GM19023 (cell line): ENCODE results near the gene OS9.
"Not testable (repeated sequence)": the region's sequence is repeated elsewhere in the genome, so short reads cannot be mapped to it uniquely, and the experiment has no call there.

Source experiments
- ATAC-seq: cut with Tn5 transposase; IDR thresholded peaks from one replicate; pipeline ENCODE4 v1.9.1; 2021; ENCODE audit warnings: mild to moderate bottlenecking, moderate library complexity; ENCODE audit not compliant: unreplicated experiment

Gene OS9

GRCh38 chr12:57693659-57694458 is at the start of gene OS9:
TSS of gene OS9 (plus strand) at chr12:57694132. CDS start at chr12:57694162, 30 bp downstream.
- ATAC-seq = peak; percentile 98

GRCh38 chr12:57645990-57646658 is 47.8 kb upstream of the OS9 start:
- not testable (repeated sequence) for ATAC-seq

GRCh38 chr12:57646659-57647049 is 47.3 kb upstream of the OS9 start:
- ATAC-seq = not testable (repeated sequence)

- ATAC-seq = no peak
Measured at GRCh38 chr12:57654042-57654441, 39.9 kb upstream of the OS9 start.

GRCh38 chr12:57655541-57656240 is 38.2 kb upstream of the OS9 start:
- ATAC-seq = no peak

GRCh38 chr12:57656408-57656807 is 37.5 kb upstream of the OS9 start:
- ATAC-seq = not testable (repeated sequence)

- ATAC-seq = no peak
Measured at GRCh38 chr12:57657744-57658143, 36.2 kb upstream of the OS9 start.

- no peak for ATAC-seq
Measured at GRCh38 chr12:57658890-57659289, 35.0 kb upstream of the OS9 start.

GRCh38 chr12:57661376-57661775 is 32.6 kb upstream of the OS9 start:
- no peak for ATAC-seq

GRCh38 chr12:57665066-57665820 is 28.7 kb upstream of the OS9 start:
- ATAC-seq = not testable (repeated sequence)

- no peak for ATAC-seq
Measured at GRCh38 chr12:57666897-57667296, 27.0 kb upstream of the OS9 start.

- ATAC-seq = not testable (repeated sequence)
Measured at GRCh38 chr12:57669691-57670090, 24.2 kb upstream of the OS9 start.

GRCh38 chr12:57671811-57672210 is 22.1 kb upstream of the OS9 start:
- not testable (repeated sequence) for ATAC-seq

GRCh38 chr12:57672801-57673200 is 21.1 kb upstream of the OS9 start:
- ATAC-seq = no peak

GRCh38 chr12:57674691-57675090 is 19.2 kb upstream of the OS9 start:
- ATAC-seq = no peak

- ATAC-seq = not testable (repeated sequence)
Measured at GRCh38 chr12:57677947-57678346, 16.0 kb upstream of the OS9 start.

- no peak for ATAC-seq
Measured at GRCh38 chr12:57679697-57680096, 14.2 kb upstream of the OS9 start.

- no peak for ATAC-seq
Measured at GRCh38 chr12:57687862-57688261, 6.1 kb upstream of the OS9 start.

- ATAC-seq = no peak
Measured at GRCh38 chr12:57688931-57689330, 5.0 kb upstream of the OS9 start.

- ATAC-seq = no peak
Measured at GRCh38 chr12:57692500-57692899, 1.4 kb upstream of the OS9 start.

- ATAC-seq = no peak
Measured at GRCh38 chr12:57693317-57693658, 644 bp upstream of the OS9 start.
